NCI-H1092 (cell line): ENCODE results near the gene FAF1.

Experiments used
- DNase-seq: peaks from one replicate; lab custom pipeline; 2025; lab: John Stamatoyannopoulos, UW

FAF1 gene

GRCh38 chr1:50700621-50701020, 259.4 kb downstream of the FAF1 start:
- no peak for DNase-seq

- peak; percentile 76 for DNase-seq
Measured at GRCh38 chr1:50700214-50700613, 259.9 kb downstream of the FAF1 start.

DNA sequence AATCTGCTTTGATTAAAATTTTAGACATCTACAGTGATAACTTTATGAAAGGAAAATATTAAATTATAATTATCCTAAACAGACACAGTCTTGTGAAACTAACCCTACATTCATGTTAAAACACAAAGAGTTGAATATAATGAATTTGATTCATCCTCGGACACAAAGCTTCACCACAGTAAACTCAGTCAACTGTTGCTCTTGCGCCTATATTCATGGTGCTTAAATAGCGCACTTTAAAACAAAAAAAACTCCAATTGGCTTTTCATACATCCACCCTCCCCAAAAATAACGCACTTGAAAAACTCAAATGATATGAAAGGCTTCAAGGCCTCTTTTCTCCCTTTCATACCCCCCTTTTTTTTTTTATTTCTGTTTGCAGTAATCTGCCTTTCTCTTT, 260.3 kb downstream of the FAF1 start:
- DNase-seq, result no peak

GRCh38 chr1:50697440-50698421, 262.3 kb downstream of the FAF1 start:
- DNase-seq, result no peak

DNA sequence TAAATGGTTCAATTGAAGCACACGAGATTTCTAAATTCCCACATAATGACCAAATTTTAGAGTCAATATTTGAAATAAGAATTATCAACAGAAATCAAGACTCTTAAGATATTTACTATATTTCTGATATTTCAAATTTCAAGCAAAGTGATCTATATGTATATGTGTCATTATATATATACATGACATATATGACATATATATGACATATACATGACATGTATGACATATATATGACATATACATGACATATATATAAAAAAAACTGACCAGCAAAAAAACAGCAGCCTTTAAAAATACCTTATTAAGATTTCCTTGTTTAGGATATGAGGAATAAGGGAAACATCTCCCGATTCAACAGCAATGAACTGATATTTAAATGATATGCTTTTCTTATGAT, 266.2 kb downstream of the FAF1 start:
- no peak for DNase-seq

- DNase-seq, result no peak
Measured at GRCh38 chr1:50684185-50684584, 275.9 kb downstream of the FAF1 start.

GRCh38 chr1:50681931-50682330, 278.1 kb downstream of the FAF1 start:
- no peak for DNase-seq

- no peak for DNase-seq
Measured at GRCh38 chr1:50667710-50668356, 292.2 kb downstream of the FAF1 start.

- DNase-seq, result no peak
Measured at GRCh38 chr1:50667272-50667671, 292.8 kb downstream of the FAF1 start.

DNA sequence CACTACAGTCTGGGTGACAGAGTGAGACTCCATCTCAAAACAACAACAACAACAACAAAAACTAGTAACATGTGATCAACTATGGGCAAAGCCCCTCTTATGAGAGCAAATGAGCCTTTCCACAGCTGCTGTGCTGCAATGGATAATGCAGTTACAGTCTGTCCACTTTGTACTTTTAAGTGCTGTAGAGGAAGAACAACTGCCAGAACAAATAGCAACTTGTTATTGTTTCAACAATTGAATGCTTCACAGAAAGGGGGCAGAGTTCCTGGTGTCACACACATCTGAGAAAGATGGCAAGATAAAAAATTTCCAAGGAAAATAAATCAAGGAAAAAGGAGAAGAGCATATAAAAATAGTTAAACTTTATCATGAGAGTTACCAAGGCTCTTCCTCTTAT, 293.2 kb downstream of the FAF1 start:
- DNase-seq, result no peak

GRCh38 chr1:50665413-50665812, 294.7 kb downstream of the FAF1 start:
- no peak for DNase-seq

GRCh38 chr1:50661626-50662025, 298.4 kb downstream of the FAF1 start:
- no peak for DNase-seq

DNA sequence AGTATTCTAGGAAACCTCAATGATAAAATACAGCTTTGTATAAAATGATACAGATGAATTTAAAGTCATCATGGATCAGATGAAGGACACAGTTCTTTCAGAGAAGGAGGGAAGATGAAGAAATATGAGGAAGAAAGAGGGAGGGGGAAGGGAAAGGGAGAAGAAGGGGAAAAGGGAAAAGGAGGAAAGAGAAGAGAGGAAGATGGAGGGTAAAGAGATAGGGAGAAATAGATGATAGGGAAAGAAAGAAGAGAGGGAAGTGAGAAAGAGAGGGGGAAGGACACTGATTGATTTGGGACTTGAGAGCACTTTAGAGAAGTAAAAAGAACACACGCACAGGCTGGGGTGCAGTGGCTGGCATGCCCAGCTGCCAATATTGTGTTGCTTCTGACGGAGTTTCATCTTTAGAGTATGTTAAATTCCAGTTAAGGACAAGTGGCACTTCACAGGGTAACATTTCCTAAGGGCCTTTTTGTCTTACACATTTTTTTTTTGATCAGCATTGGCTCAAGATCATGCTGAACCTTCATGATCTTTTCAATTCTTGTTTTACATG, 300.9 kb downstream of the FAF1 start:
- no peak for DNase-seq

- DNase-seq, result no peak
Measured at GRCh38 chr1:50658459-50659076, 301.5 kb downstream of the FAF1 start.

DNA sequence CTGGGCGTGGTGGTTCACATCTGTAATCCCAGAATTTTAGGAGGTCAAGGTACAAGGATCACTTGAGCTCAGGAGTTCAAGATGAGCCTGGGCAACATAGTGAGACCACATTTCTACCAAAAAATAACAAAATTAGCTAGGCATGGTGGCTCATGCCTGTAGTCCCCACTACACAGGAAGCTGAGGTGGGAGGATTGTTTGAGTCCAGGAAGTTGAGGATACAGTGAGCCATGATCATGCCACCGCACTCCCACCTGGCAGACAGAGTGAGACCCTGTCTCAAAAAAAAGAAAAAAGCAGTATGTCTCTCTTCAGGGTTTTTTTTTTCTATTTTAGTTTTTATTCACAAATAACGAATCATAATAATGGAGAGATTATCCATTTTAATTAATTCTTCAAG, 303.1 kb downstream of the FAF1 start:
- DNase-seq, result no peak

DNA sequence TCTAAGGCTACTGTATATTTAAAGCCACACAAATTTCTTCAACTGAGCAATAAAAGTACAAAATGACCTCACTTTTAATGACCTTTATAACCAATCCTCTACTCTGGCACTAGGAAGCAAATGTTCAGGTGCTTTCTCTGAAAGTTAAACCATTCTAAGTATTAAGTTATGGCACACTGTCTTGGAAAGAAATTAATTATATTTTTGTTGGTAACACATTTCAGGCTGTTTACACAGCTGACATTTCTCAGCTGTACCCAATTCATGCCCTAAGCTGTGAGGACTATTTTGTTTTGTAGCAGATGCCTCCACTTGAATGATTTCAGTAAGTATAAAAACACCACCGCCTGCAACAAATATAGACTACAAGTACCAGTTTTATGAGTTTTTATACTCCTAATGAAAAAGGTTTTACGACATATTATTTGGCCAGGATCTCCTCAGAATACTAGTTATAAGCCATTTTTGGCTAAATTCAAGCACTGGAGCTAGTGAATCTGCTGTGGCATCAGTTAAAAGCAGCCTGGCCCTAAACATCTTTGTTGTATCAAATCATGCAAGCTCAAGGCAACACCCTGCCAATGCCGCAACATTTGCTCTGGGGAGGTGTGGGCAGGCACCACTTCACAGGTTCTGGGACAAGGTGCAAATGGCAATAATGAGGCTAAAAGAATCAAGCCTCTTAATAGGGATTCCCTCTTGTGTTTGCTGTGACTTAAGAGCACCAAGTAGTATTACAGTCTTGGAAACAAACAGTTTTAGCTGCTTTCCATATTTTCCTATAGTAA, 308.4 kb downstream of the FAF1 start:
- no peak for DNase-seq

- DNase-seq, result no peak
Measured at GRCh38 chr1:50646526-50646925, 313.5 kb downstream of the FAF1 start.

DNA sequence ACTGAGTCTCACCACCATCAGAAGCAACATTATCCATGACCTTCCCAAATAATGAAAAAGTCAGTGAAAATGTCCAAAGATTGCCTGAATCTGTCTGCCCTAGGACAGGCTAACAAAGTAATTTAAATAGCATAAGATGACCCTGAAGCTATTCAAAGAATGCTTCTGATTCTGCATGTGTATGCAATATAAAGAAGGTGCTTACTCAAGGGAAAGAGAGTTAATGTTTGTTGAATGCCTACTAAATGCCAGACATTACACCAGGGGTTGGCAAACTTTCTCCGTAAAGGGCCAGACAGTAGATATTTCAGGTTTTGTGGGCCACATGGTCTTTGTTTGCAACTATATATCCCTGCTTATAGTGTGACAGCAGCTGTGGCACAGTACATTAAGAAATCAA, 314.9 kb downstream of the FAF1 start:
- DNase-seq, result no peak

- no peak for DNase-seq
Measured at GRCh38 chr1:50644447-50645105, 315.5 kb downstream of the FAF1 start.

DNA sequence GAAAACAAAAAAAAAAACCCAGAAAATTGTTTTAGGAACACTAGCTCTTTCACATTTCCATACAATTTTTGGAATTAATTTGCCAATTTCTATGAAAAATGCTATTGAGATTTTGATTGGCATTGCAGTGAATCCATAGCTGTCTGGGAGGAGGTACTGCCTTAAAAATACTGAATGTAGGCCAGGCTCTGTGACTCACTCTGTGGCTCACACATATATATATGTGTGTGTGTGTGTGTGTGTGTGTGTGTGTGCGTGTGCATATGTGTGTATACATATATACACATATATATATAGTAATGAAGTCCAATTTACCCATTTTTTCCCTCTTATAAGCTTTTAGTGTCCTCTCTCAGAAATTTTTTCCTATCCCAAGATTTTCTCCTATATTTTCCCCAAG, 322.6 kb downstream of the FAF1 start:
- DNase-seq, result no peak

GRCh38 chr1:50634251-50634650, 325.8 kb downstream of the FAF1 start:
- DNase-seq, result no peak
